Endothelial cell (in vitro differentiated cells): Measurements from ENCODE around the gene LRIG1. TPM values are rescaled to one million over a fixed set of nuclear protein-coding genes. Genes with fewer than 3 reads are reported as not detected.

Source experiments
- DNase-seq: peaks from one replicate; pipeline ENCODE4 v3.0.0; 2021; ENCODE audit warnings: low spot score
- H3K27ac Mint-ChIP-seq: one replicate; pipeline ENCODE4 v1.8.0; 2021; ENCODE audit warnings: mixed read lengths, inconsistent platforms; ENCODE audit not compliant: unreplicated experiment
- H3K27me3 Mint-ChIP-seq: one replicate; pipeline ENCODE4 v1.8.0; 2021; ENCODE audit warnings: mild to moderate bottlenecking, moderate library complexity, mixed read lengths, inconsistent platforms; ENCODE audit not compliant: unreplicated experiment
- H3K36me3 Mint-ChIP-seq: one replicate; pipeline ENCODE4 v1.8.0; 2021; ENCODE audit warnings: mild to moderate bottlenecking, low read depth, mixed read lengths, inconsistent platforms; ENCODE audit not compliant: unreplicated experiment
- H3K4me1 Mint-ChIP-seq: one replicate; pipeline ENCODE4 v1.8.0; 2021; ENCODE audit warnings: mild to moderate bottlenecking, mixed read lengths, inconsistent platforms; ENCODE audit not compliant: unreplicated experiment
- H3K4me3 Mint-ChIP-seq: one replicate; pipeline ENCODE4 v1.8.0; 2021; ENCODE audit warnings: mild to moderate bottlenecking, mixed read lengths, inconsistent platforms; ENCODE audit not compliant: unreplicated experiment
- H3K9me3 Mint-ChIP-seq: one replicate; pipeline ENCODE4 v1.8.0; 2021; ENCODE audit warnings: mixed read lengths, inconsistent platforms; ENCODE audit not compliant: unreplicated experiment
- total RNA-seq: library from RNA; stranded (reverse); fragmentation: NEBNext Ultra II Directional; extraction: Animal tissue kit (Norgen Biotek cat#: 25700); gene quantifications from one replicate; pipeline ENCODE4 v1.2.1, GENCODE V29; 2021; ENCODE audit not compliant: unreplicated experiment
- TF ChIP-seq, protein P1 (sequence below): fragments of 200-600 bp; sonication (generic); IDR thresholded peaks from one replicate; pipeline ENCODE4 v1.5.0; 2021; ENCODE audit warnings: antibody characterized with exemption; ENCODE audit not compliant: unreplicated experiment

The LRIG1 gene
- total RNA-seq, 1 donor from 2014 or later: 25.1 TPM

DNA sequence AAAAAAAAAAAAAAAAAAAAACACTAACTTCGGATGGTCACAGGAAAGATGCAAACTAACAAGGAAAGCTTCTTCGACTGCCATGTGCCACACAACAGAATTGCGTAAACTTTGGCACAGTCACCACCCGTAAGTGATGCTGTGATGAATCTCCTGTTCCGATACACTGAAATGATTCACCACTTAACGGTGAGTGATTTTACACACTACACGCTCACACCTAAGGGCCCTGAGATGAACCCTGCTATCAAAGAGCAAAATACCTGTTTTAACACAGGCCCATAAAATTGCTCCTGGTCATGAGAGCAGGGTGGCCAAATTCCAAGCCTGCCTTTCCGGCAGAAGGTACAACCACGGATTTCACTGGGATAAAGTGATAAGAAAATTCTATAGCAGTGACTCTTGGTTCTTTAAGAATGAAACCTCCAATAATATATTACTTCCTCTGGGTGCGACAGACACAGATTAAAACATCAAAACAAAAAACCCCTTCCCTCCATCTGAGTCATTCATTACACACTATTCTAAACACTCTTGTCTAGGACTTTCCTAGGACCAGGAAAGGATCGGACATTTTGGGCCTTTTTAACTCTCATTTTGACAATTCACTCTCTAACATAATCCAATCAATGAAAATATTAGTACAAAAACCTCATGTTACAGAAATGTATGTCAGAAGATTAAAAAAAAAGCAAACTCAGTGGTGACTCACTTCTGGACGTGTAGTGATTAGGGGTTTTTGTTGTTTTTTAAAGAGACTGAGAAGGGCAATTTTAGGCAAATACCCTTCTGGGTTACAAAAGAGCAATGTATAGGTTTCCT is 28.3 kb downstream of the LRIG1 start:
- Mint-ChIP-seq H3K36me3 (peaks cover 3% of the 10 kb centered on the region), H3K4me3 (no peak overlapping the region), H3K27ac (no peak overlapping the region), H3K9me3 (no peaks in the 10 kb centered on the region), H3K27me3 (no peaks in the 10 kb centered on the region), H3K4me1 (peaks cover 4% of the 10 kb centered on the region)
- DNase-seq: no peak
- TF ChIP-seq, protein P1, sequence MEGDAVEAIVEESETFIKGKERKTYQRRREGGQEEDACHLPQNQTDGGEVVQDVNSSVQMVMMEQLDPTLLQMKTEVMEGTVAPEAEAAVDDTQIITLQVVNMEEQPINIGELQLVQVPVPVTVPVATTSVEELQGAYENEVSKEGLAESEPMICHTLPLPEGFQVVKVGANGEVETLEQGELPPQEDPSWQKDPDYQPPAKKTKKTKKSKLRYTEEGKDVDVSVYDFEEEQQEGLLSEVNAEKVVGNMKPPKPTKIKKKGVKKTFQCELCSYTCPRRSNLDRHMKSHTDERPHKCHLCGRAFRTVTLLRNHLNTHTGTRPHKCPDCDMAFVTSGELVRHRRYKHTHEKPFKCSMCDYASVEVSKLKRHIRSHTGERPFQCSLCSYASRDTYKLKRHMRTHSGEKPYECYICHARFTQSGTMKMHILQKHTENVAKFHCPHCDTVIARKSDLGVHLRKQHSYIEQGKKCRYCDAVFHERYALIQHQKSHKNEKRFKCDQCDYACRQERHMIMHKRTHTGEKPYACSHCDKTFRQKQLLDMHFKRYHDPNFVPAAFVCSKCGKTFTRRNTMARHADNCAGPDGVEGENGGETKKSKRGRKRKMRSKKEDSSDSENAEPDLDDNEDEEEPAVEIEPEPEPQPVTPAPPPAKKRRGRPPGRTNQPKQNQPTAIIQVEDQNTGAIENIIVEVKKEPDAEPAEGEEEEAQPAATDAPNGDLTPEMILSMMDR: no peak

DNA sequence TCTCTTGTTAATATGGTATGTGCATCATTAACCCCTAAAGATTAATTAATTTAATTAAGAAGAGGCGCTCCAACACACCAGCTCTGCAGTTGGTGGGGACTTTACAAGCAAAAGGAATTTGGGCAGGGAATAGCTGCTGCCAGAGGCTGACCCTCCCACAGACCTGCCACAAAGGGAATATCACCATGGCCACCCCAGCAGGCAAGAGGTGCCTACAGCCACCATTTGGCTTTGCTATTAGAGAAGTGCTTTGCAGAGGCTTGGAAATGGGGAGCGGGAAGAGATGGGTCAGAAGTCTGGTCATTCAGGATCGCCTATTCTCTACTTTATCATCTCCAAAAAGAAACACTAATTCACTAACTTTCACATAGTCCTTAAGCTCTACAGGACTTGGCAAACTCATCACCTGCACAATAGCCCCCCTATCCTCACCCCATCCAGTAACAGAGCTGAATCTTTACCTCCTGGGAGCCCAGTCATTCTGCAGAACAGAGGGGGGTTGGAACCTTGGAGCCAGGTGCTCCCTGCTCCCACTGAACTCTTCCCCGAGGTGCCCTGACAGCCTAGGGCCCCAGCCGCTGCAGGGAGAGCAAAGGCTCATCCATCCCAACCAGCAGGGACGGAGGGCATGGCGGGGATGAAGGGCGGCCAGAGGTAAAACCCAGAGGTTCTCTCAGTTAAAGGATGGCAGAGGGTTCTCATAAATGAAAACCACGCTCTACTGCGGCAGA is 29.7 kb downstream of the LRIG1 start:
- no peak for DNase-seq
- Mint-ChIP-seq H3K4me1 (peaks cover 4% of the 10 kb centered on the region), H3K27ac (no peak overlapping the region), H3K36me3 (peaks cover 3% of the 10 kb centered on the region), H3K4me3 (no peak overlapping the region), H3K9me3 (no peaks in the 10 kb centered on the region), H3K27me3 (no peaks in the 10 kb centered on the region)
- TF ChIP-seq, protein P1: no peak

DNA sequence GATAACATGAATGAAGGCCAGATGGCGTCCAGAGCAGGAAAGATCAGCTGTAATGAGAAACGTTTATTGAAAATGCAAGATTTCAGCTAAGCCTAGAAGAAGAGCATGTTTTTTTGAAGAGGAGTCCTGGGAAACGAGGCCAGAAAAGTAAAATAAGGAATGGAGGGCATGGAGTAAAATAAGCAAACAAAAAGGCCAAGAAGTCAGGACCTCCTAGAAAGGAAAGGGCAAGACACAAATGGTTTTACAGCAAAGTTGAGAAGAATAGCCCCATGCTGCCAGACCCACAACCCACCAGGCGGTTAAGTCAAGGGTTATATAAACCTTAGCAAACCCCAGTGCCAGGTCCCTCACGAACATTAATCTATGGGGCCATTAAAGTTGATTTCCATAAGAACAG is 30.5 kb downstream of the LRIG1 start:
- H3K9me3 Mint-ChIP-seq: no peaks in the 10 kb centered on the region
- TF ChIP-seq, protein P1: no peak
- no peaks in the 10 kb centered on the region for H3K27me3 Mint-ChIP-seq
- no peak overlapping the region for H3K27ac Mint-ChIP-seq
- H3K36me3 Mint-ChIP-seq: peaks cover 3% of the 10 kb centered on the region
- no peak overlapping the region for H3K4me3 Mint-ChIP-seq
- DNase-seq: no peak
- peaks cover 4% of the 10 kb centered on the region for H3K4me1 Mint-ChIP-seq

DNA sequence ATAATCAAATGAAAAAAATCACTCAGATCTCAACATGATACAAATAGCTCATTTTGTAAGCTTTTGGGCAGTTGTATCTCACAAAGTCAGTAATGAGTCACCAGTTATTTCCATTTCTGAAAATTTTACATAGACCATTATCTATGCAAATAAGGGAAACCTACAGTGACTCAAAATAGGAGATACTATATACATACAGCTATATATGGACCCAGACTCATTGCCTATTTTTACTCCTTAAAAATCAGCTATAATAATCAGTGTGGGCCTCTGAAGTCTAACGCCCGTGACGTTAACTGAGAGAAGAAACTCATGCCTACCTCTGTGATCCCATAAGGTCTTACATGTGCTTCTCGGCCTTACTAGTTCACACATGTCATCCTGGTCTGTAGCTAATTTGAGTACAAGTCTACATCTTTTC is 31.6 kb downstream of the LRIG1 start:
- DNase-seq: no peak
- Mint-ChIP-seq H3K9me3 (no peaks in the 10 kb centered on the region), H3K4me1 (peaks cover 4% of the 10 kb centered on the region), H3K27ac (no peak overlapping the region), H3K27me3 (no peaks in the 10 kb centered on the region), H3K4me3 (no peak overlapping the region), H3K36me3 (peaks cover 3% of the 10 kb centered on the region)
- TF ChIP-seq, protein P1: no peak
